ENCODE data around the gene PIEZO2.

- TF ChIP-seq CTCF (IDR thresholded peaks at IDR 0.05): no peak
- TF ChIP-seq REST (IDR thresholded peaks at IDR 0.05; ENCODE audit: insufficient read depth in 1 of 2, low read depth in 2 of 2, low read length in 1 of 2): no peak
These were observed 424.7 kb downstream of the PIEZO2 start for GRCh38 chr18:10724666-10725065.

Measured in Panc1 (cell line).